H9 (cell line): Measurements from ENCODE around the gene EPHA8. TPM values are rescaled to one million over a fixed set of nuclear protein-coding genes. Genes with fewer than 3 reads are reported as not detected.

Experiments used
- DNase-seq: peaks from one replicate; pipeline ENCODE4 v3.0.0-alpha.2; 2017
- H2AFZ ChIP-seq: one replicate; pipeline ENCODE4 v1.6.1; 2013; ENCODE audit warnings: mild to moderate bottlenecking, low read length, control low read depth, moderate library complexity
- H2AK5ac ChIP-seq: 2 replicates; pipeline ENCODE4 v1.6.1; 2013; ENCODE audit warnings: low read length, control low read depth, mixed read lengths; ENCODE audit not compliant: insufficient read length
- H2BK120ac ChIP-seq: one replicate; pipeline ENCODE4 v1.6.1; 2013; ENCODE audit warnings: low read depth, mild to moderate bottlenecking, low read length, control low read depth, inconsistent platforms; ENCODE audit not compliant: poor library complexity, severe bottlenecking
- H2BK12ac ChIP-seq: 2 replicates; pipeline ENCODE4 v1.6.1; 2013; ENCODE audit warnings: low read length, control low read depth, mixed read lengths, low read depth; ENCODE audit not compliant: insufficient read length
- H2BK15ac ChIP-seq: 2 replicates; pipeline ENCODE4 v1.6.1; 2013; ENCODE audit warnings: low read depth, low read length, control low read depth
- H2BK20ac ChIP-seq: one replicate; pipeline ENCODE4 v1.6.1; 2013; ENCODE audit warnings: low read depth, mild to moderate bottlenecking, low read length, control low read depth, inconsistent platforms; ENCODE audit not compliant: poor library complexity, severe bottlenecking
- H2BK5ac ChIP-seq: 2 replicates; pipeline ENCODE4 v1.6.1; 2013; ENCODE audit warnings: low read length, control low read depth, mixed read lengths; ENCODE audit not compliant: insufficient read length
- H3K14ac ChIP-seq: 2 replicates; pipeline ENCODE4 v1.6.1; 2013; ENCODE audit warnings: low read length, control low read depth; ENCODE audit not compliant: insufficient read depth
- H3K18ac ChIP-seq: 2 replicates; pipeline ENCODE4 v1.6.1; 2013; ENCODE audit warnings: low read depth, mild to moderate bottlenecking, mixed read lengths, low read length, control low read depth; ENCODE audit not compliant: insufficient read length
- H3K23ac ChIP-seq: 2 replicates; pipeline ENCODE4 v1.6.1; 2013; ENCODE audit warnings: low read length, control low read depth, mixed read lengths, low read depth; ENCODE audit not compliant: insufficient read length
- H3K23me2 ChIP-seq: 2 replicates; pipeline ENCODE4 v1.6.1; 2013; ENCODE audit warnings: low read depth, mild to moderate bottlenecking, mixed read lengths, low read length, control low read depth; ENCODE audit not compliant: insufficient read length, poor library complexity, severe bottlenecking
- H3K27ac ChIP-seq: 2 replicates; pipeline ENCODE4 v1.5.1; 2013; ENCODE audit warnings: low read length, control low read depth, mixed read lengths, low read depth; ENCODE audit not compliant: insufficient read length
- H3K27me3 ChIP-seq: 2 replicates; pipeline ENCODE4 v1.6.1; 2013; ENCODE audit warnings: low read length, control low read depth, inconsistent platforms; ENCODE audit not compliant: insufficient read depth
- H3K4ac ChIP-seq: 2 replicates; pipeline ENCODE4 v1.6.1; 2013; ENCODE audit warnings: low read depth, mild to moderate bottlenecking, control low read depth, inconsistent platforms, low read length, moderate library complexity
- H3K4me1 ChIP-seq: 2 replicates; pipeline ENCODE4 v1.6.1; 2013; ENCODE audit warnings: low read length, control low read depth, inconsistent platforms; ENCODE audit not compliant: insufficient read depth
- H3K4me2 ChIP-seq: 2 replicates; pipeline ENCODE4 v1.6.1; 2013; ENCODE audit warnings: low read length, control low read depth, mixed read lengths; ENCODE audit not compliant: insufficient read length, insufficient read depth
- H3K56ac ChIP-seq: 2 replicates; pipeline ENCODE4 v1.6.1; 2013; ENCODE audit warnings: low read depth, mild to moderate bottlenecking, mixed read lengths, low read length, control low read depth; ENCODE audit not compliant: insufficient read length
- H3K79me1 ChIP-seq: 2 replicates; pipeline ENCODE4 v1.6.1; 2013; ENCODE audit warnings: low read depth, mild to moderate bottlenecking, moderate library complexity, low read length, control low read depth, inconsistent platforms; ENCODE audit not compliant: insufficient read depth, poor library complexity, severe bottlenecking
- H3K79me2 ChIP-seq: 2 replicates; pipeline ENCODE4 v1.6.1; 2013; ENCODE audit warnings: low read length, control low read depth, inconsistent platforms; ENCODE audit not compliant: insufficient read depth
- H3K9ac ChIP-seq: 2 replicates; pipeline ENCODE4 v1.6.1; 2013; ENCODE audit warnings: low read length, control low read depth, mixed read lengths; ENCODE audit not compliant: insufficient read length; ENCODE audit errors: extremely low read depth
- H3K9me3 ChIP-seq: one replicate; pipeline ENCODE4 v1.6.1; 2013; ENCODE audit warnings: low read depth, low read length, inconsistent platforms; ENCODE audit not compliant: control insufficient read depth
- H3T11ph ChIP-seq: one replicate; pipeline ENCODE4 v1.6.1; 2013; ENCODE audit warnings: mild to moderate bottlenecking, low read length, control low read depth, inconsistent platforms
- H4K20me1 ChIP-seq: one replicate; pipeline ENCODE4 v1.6.1; 2013; ENCODE audit not compliant: control insufficient read depth, insufficient read length, insufficient read depth
- H4K5ac ChIP-seq: 2 replicates; pipeline ENCODE4 v1.6.1; 2013; ENCODE audit warnings: low read depth, mild to moderate bottlenecking, mixed read lengths, low read length, control low read depth; ENCODE audit not compliant: insufficient read length
- H4K8ac ChIP-seq: replicated peaks from 2 replicates; pipeline ENCODE4 v1.6.1; 2013; ENCODE audit warnings: low read length, control low read depth, mixed read lengths, low read depth; ENCODE audit not compliant: insufficient read length
- H4K91ac ChIP-seq: 2 replicates; pipeline ENCODE4 v1.6.1; 2013; ENCODE audit warnings: low read depth, mild to moderate bottlenecking, moderate library complexity, mixed read lengths, low read length, control low read depth; ENCODE audit not compliant: insufficient read length
- H3K27ac Mint-ChIP-seq, 3 experiments: 2 replicates in 2 of 3; 3 replicates in 1 of 3; pipeline ENCODE4 v1.8.0; 2020 to 2021; ENCODE audit warnings: mixed read lengths in 3 of 3, mild to moderate bottlenecking in 1 of 3, moderate library complexity in 1 of 3
- H3K27me3 Mint-ChIP-seq: 2 replicates; pipeline ENCODE4 v1.8.0; 2021; ENCODE audit warnings: low read depth, mild to moderate bottlenecking, moderate library complexity, mixed read lengths
- H3K36me3 Mint-ChIP-seq, 3 experiments: 2 replicates in 2 of 3; 3 replicates in 1 of 3; pipeline ENCODE4 v1.8.0; 2020 to 2021; ENCODE audit warnings: low read depth in 3 of 3, mixed read lengths in 3 of 3; ENCODE audit not compliant: insufficient read depth in 1 of 3
- H3K4me1 Mint-ChIP-seq, 2 experiments: 2 replicates each; pipeline ENCODE4 v1.8.0; 2020; ENCODE audit warnings: mixed read lengths in 2 of 2
- H3K4me3 Mint-ChIP-seq, 2 experiments: 2 replicates in 1 of 2; 3 replicates in 1 of 2; pipeline ENCODE4 v1.8.0; 2020 to 2021; ENCODE audit warnings: mild to moderate bottlenecking in 2 of 2, mixed read lengths in 2 of 2, moderate library complexity in 1 of 2
- H3K9me3 Mint-ChIP-seq, 2 experiments: 2 replicates in 1 of 2; 3 replicates in 1 of 2; pipeline ENCODE4 v1.8.0; 2020; ENCODE audit warnings: mild to moderate bottlenecking in 2 of 2, mixed read lengths in 2 of 2, moderate library complexity in 1 of 2
- CTCF ChIP-seq: fragments of 200-600 bp; sonication (generic); conservative IDR thresholded peaks from 3 replicates; pipeline ENCODE4 v1.8.0; 2021; ENCODE audit warnings: antibody characterized with exemption, mild to moderate bottlenecking
- WGBS: extraction: QIAGEN DNeasy Blood & Tissue Kit; methylation state at CpG from one replicate; pipeline ENCODE4 v1.1.7; 2013; ENCODE audit warnings: missing lambda C conversion rate, low lambda C conversion rate, mixed read lengths; ENCODE audit not compliant: insufficient read length; ENCODE audit errors: extremely low coverage; 5-methylcytosine and 5-hydroxymethylcytosine counted together
- total RNA-seq: library from RNA; stranded (reverse); gene quantifications from 2 replicates; pipeline ENCODE4 v1.2.1, GENCODE V29; 2021

The EPHA8 gene
- total RNA-seq, 1 experiment from 2014 or later: 3.4 TPM

- no peak overlapping the region for H2BK20ac ChIP-seq
- no peaks in the 10 kb centered on the region for H3K4me1 ChIP-seq
- no peak overlapping the region for H3K14ac ChIP-seq
- H2AK5ac ChIP-seq: no peak overlapping the region
- H3K9ac ChIP-seq: no peak overlapping the region
- H3K79me1 ChIP-seq: no peaks in the 10 kb centered on the region
- H3K4ac ChIP-seq: no peak overlapping the region
- H3K4me1 Mint-ChIP-seq: peaks cover 0 to 4% of the 10 kb centered on the region in 2 experiments; a peak in 1 of 4 replicates
- H4K20me1 ChIP-seq: no peaks in the 10 kb centered on the region
- no peaks in the 10 kb centered on the region for H3K79me2 ChIP-seq
- no peak for DNase-seq
- no peak overlapping the region for H3K18ac ChIP-seq
- no peak overlapping the region for H2BK120ac ChIP-seq
- H3K56ac ChIP-seq: no peak overlapping the region
- H2BK5ac ChIP-seq: no peak overlapping the region
- TF ChIP-seq CTCF: no peak
- no peaks in the 10 kb centered on the region for H3K23me2 ChIP-seq
- H3K9me3 Mint-ChIP-seq: no peaks in the 10 kb centered on the region
- no peak overlapping the region for H3K23ac ChIP-seq
- no peak overlapping the region for H4K91ac ChIP-seq
- H3K4me3 Mint-ChIP-seq: no peak overlapping the region
- H3K4me2 ChIP-seq: no peak overlapping the region
- no peaks in the 10 kb centered on the region for H3K27me3 ChIP-seq
- no peaks in the 10 kb centered on the region for H3K27me3 Mint-ChIP-seq
- H4K5ac ChIP-seq: no peak overlapping the region
- no peak overlapping the region for H4K8ac ChIP-seq
- peak overlapping the region in 1 of 3 experiments; percentile 19; a peak in 1 of 7 replicates for H3K27ac Mint-ChIP-seq
- no peak overlapping the region for H3T11ph ChIP-seq
- H2BK12ac ChIP-seq: no peak overlapping the region
- no peaks in the 10 kb centered on the region for H3K9me3 ChIP-seq
- H2AFZ ChIP-seq: no peak overlapping the region
- no peak overlapping the region for H2BK15ac ChIP-seq
- no peaks in the 10 kb centered on the region for H3K36me3 Mint-ChIP-seq
- no peak overlapping the region for H3K27ac ChIP-seq
- WGBS: no CpG with 5 or more reads among the region's 6 CpGs
Measured at GRCh38 chr1:22535399-22535798, 27.9 kb upstream of the EPHA8 start.
